HuH-7 (cell line): ENCODE results near the gene TPGS1.

Experiments used
- DNase-seq: peaks from one replicate; pipeline ENCODE4 v3.0.0; 2011; ENCODE audit warnings: low spot score

The TPGS1 gene

GRCh38 chr19:507286-508203 is at the start of gene TPGS1:
Gene TPGS1, plus strand, starts transcription at chr19:507497. Its CDS starts 10 bp downstream, at chr19:507507.
- peak; percentile 83 for DNase-seq

- no peak for DNase-seq
Measured at GRCh38 chr19:457636-458035, 49.7 kb upstream of the TPGS1 start.

GRCh38 chr19:458091-459042 is 48.9 kb upstream of the TPGS1 start:
- DNase-seq = no peak

- DNase-seq = peak; percentile 91
Measured at GRCh38 chr19:459724-460511, 47.4 kb upstream of the TPGS1 start.

- DNase-seq = peak; percentile 64
Measured at GRCh38 chr19:460877-461720, 46.2 kb upstream of the TPGS1 start, which contains the start of gene SHC2. Gene SHC2, minus strand, starts transcription at chr19:461033. Its CDS starts 37 bp downstream, at chr19:460996.

GRCh38 chr19:461721-462551 is 45.4 kb upstream of the TPGS1 start:
- DNase-seq = peak; percentile 93

GRCh38 chr19:463483-464207 is 43.7 kb upstream of the TPGS1 start:
- no peak for DNase-seq

GRCh38 chr19:464208-464545 is 43.1 kb upstream of the TPGS1 start:
- DNase-seq = no peak

GRCh38 chr19:465056-465816 is 42.1 kb upstream of the TPGS1 start:
- no peak for DNase-seq

- no peak for DNase-seq
Measured at GRCh38 chr19:467554-467953, 39.7 kb upstream of the TPGS1 start.

- DNase-seq = no peak
Measured at GRCh38 chr19:468587-469256, 38.6 kb upstream of the TPGS1 start.

- DNase-seq = no peak
Measured at GRCh38 chr19:469833-470232, 37.5 kb upstream of the TPGS1 start.

GRCh38 chr19:470701-471100 is 36.6 kb upstream of the TPGS1 start:
- no peak for DNase-seq

GRCh38 chr19:472005-472858 is 35.1 kb upstream of the TPGS1 start:
- no peak for DNase-seq

- DNase-seq = no peak
Measured at GRCh38 chr19:474126-475078, 32.9 kb upstream of the TPGS1 start.

- DNase-seq = no peak
Measured at GRCh38 chr19:475360-475759, 31.9 kb upstream of the TPGS1 start.
